ENCODE data around the gene UBE2E3. TPM values are rescaled to one million over a fixed set of nuclear protein-coding genes. Genes with fewer than 3 reads are reported as not detected.

Gene UBE2E3
- total RNA-seq, 2 donors from 2014 or later: 39.2 to 41.8 TPM

- intact Hi-C loops (cut with DNase I): no loop called here
- DNase-seq (ENCODE audit: low spot score): no peak
Observed at GRCh38 chr2:181112916-181113315, 132.5 kb downstream of the UBE2E3 start.

Data from posterior vena cava (tissue), 2 donors.